ENCODE results near the gene GIT1.
A peak's percentile ranks its signal among the peaks of the same experiment; 100 is the strongest.

The GIT1 gene

GRCh38 chr17:29533976-29534375 is 55.5 kb downstream of the GIT1 start:
- peak in 23 of 58 donors; percentile 0 to 49 (median 8) for DNase-seq

GRCh38 chr17:29526322-29526721 is 63.1 kb downstream of the GIT1 start:
- no peak for DNase-seq

GRCh38 chr17:29524692-29525091 is 64.8 kb downstream of the GIT1 start:
- peak in 6 of 58 donors; percentile 1 to 17 (median 4) for DNase-seq
